GM19193 (cell line): ENCODE data around the gene TFEB.

Source experiments
- POLR2A ChIP-seq: IDR thresholded peaks from 4 replicates; pipeline ENCODE4 v1.6.1; 2011; ENCODE audit not compliant: insufficient read depth, insufficient read length; ENCODE audit errors: extremely low read depth

TFEB gene

GRCh38 chr6:41722969-41723529 lies 12.4 kb downstream of the TFEB start:
- no peak for TF ChIP-seq POLR2A

DNA sequence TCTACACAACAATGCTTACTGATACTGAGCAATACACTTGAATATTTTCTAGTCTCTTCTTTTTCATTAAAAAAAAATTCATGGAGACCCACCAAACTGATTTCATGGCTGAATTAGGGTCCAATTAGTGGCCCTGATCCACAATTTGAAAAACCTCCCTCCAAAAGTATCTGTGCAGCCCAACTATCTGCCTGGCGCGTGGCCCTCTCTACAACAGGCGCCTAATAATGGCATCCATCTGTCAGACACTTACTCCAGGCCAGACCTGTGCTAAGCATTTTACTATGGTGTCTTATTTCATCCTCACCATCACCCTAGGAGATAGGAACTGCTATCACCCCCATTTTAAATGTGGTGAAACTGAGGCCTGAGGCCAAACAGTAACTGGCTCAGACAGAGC lies 14.0 kb downstream of the TFEB start:
- no peak for TF ChIP-seq POLR2A

DNA sequence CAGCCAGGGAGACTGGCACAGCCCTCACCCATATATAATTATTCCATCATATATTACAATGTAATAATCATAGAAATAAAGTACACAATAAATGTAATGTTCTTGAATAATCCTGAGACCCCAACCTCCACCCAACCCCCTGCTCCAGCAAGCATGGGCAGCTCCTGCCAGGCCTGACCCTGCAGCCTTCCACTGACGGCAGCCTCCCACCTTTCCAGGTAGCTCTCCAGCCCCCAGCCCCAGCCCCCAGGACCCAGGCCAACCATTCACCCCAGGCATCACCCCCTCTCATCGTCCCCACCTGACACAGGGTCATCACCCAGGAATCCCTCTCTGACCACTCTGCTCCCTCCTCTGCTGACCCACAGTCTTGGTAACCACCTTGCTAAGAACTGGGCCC lies 14.6 kb downstream of the TFEB start:
- no peak for TF ChIP-seq POLR2A

DNA sequence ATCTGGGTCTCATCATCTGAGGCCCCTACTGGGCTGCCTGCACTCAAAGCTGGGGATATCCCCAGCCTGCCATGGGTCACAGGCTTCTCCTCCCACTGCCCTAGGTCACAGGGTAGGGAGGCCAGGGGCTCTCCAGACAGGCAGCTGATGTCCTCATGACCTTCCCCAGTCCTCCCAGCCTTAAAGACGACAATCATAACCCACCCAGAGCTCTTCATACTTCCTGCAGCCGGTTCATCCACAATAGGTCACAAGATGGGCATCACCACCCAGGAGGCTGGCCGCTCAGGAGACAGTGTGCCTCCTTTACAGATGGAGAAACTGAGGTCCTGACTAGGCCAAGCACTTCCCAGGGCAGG lies 15.2 kb downstream of the TFEB start:
- no peak for TF ChIP-seq POLR2A

DNA sequence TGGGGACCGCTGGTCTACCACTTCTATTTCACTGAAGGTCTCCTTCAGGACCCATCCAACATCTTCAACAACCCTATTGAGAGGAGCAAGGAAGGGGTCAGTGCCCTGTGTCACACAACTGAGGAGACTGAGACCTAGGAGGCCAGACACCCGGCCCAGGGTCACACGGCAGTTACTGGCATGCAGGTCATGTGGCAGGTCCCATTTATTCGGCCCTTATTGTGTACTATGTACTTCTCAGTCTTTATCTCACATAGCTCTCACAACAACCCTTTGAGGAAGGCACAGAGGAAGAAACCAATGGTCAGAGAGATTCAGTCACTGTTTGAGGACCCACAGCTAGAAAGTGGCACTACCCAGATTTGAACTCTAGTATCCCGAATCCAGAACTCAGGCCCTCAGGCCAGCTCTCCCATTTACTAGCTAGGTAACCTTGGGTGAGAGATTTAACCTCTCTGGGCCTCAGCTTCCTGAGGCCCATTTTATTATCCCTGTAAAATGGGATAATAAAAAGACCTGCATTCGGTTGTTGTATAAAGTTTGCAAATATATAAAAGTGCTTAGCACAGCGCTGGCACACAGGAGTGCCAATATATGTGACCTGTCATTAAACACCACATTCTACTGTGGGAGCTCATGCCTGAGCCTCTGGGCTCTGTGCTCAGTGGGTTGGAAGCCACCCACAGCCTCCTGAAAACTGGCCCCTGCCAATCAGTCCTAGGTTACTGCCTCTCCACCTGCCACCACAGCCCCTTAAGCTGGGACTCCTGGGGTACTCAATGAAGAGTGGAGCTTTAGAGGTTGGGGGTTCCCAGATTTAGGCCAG lies 15.8 kb downstream of the TFEB start:
- no peak for TF ChIP-seq POLR2A

GRCh38 chr6:41718828-41719227 lies 16.6 kb downstream of the TFEB start:
- no peak for TF ChIP-seq POLR2A

DNA sequence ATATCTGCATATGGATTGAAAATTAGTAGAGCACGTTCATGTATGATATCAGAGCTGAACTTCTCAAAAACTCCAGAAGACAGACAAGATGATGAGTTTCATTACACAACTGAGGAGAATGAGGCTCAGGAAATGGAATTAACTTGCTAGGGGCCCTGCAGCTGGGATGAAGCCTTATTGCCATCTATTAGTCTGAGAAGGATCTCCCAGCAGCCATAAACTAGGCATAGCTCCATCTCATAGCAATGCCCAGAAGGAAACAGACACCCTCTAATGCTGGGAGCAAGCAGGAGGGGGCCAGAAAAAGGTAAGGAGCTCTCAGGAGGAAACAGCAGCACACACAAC lies 18.0 kb downstream of the TFEB start:
- TF ChIP-seq POLR2A = no peak

- TF ChIP-seq POLR2A = no peak
Observed at GRCh38 chr6:41716516-41717391, 18.7 kb downstream of the TFEB start.

DNA sequence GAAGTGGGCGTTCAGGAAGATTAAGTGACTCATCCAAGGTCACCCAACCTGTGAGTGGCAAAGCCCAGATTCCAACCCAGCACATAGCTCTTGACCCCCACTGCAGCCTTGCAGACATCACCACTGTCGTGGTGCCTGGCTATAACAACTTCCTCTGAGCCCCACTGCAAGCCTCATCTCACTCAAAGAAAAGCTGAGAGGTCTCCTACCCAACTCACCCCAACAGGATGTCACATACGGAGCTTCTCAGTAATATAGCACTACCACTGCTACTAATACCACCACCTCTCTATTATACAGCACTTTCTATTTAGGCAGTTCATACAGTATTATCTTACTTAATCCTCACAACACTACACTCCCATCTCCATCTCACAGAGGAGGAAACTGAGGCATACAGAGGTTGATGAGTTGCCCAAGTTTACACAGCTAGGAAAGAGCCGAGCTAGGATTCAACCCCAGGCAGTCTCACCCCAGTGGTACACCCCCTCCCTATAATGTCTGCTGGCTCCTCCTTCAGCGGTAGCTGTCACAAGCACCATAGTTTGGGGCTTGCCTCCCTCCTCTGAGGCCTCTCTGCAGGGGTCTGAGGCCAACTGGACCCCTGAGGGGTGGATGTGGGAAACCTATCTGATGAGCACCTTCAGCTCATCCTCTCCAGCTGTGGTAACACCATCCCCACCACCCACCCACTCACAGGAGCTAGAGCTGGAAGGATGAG lies 19.5 kb downstream of the TFEB start:
- TF ChIP-seq POLR2A = no peak

GRCh38 chr6:41714556-41715273 lies 20.7 kb downstream of the TFEB start:
- TF ChIP-seq POLR2A = no peak

- TF ChIP-seq POLR2A = peak; percentile 29
Observed at GRCh38 chr6:41713650-41714291, 21.6 kb downstream of the TFEB start.

- peak; percentile 6 for TF ChIP-seq POLR2A
Observed at GRCh38 chr6:41713159-41713649, 22.2 kb downstream of the TFEB start.

DNA sequence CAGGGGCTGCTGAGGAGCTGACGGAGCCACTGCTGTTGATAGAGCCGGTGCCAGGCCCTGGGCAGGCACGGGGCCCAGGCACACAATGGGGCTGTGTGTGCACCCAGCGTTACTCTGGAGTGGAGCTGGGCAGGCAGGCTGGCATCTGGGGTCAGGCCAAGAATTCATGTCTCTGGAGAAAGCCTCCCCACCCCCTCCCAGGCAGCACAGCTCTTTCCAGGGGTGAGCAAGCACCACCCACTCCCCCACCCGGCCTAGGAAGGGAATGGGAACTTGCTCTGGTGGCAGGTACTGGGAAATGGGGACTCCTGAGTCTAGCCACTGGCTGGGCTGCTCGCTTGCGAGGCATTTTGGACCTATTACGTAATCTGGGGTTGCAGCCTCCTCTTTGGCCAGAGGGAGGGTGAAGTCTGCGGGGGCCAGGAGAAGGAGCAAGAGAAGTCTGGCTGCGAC lies 22.7 kb downstream of the TFEB start:
- no peak for TF ChIP-seq POLR2A
